HUDEP-2 (cell line): Measurements from ENCODE around the gene CACNB4.
A peak's percentile ranks its signal among the peaks of the same experiment; 100 is the strongest.
"Not testable (repeated sequence)": the region's sequence is repeated elsewhere in the genome, so short reads cannot be mapped to it uniquely, and the experiment has no call there.

Experiments
- DNase-seq, 76 experiments: peaks; one replicate each; lab custom pipeline; 2025; ENCODE audit not compliant: unreplicated experiment in 76 of 76; lab: John Stamatoyannopoulos, UW

Gene CACNB4

GRCh38 chr2:152098496-152099366, at the start of gene CACNB4:
CACNB4 (minus strand) TSS chr2:152099044.
- no peak for DNase-seq

- peak in 55 of 76 experiments; percentile 0 to 71 (median 17) for DNase-seq
Measured at GRCh38 chr2:152134488-152135280, 35.8 kb upstream of the CACNB4 start.

- DNase-seq: no peak
Measured at GRCh38 chr2:152132306-152132705, 33.5 kb upstream of the CACNB4 start.

- DNase-seq: no peak
Measured at GRCh38 chr2:152127628-152128027, 28.8 kb upstream of the CACNB4 start.

- no peak for DNase-seq
Measured at GRCh38 chr2:152126664-152127063, 27.8 kb upstream of the CACNB4 start.

GRCh38 chr2:152122161-152122560, 23.3 kb upstream of the CACNB4 start:
- no peak for DNase-seq

GRCh38 chr2:152120430-152120829, 21.6 kb upstream of the CACNB4 start:
- DNase-seq: no peak

- DNase-seq: no peak
Measured at GRCh38 chr2:152115952-152116351, 17.1 kb upstream of the CACNB4 start.

- DNase-seq: no peak
Measured at GRCh38 chr2:152114366-152114765, 15.5 kb upstream of the CACNB4 start.

- not testable (repeated sequence) for DNase-seq
Measured at GRCh38 chr2:152107140-152107539, 8.3 kb upstream of the CACNB4 start.

GRCh38 chr2:152106464-152106863, 7.6 kb upstream of the CACNB4 start:
- no peak for DNase-seq

- DNase-seq: no peak
Measured at GRCh38 chr2:152103271-152103670, 4.4 kb upstream of the CACNB4 start.

- no peak for DNase-seq
Measured at GRCh38 chr2:152100961-152101360, 2.1 kb upstream of the CACNB4 start.

- no peak for DNase-seq
Measured at GRCh38 chr2:152099367-152100050, 665 bp upstream of the CACNB4 start.

- DNase-seq: peak in 1 of 76 experiments; percentile 1
Measured at GRCh38 chr2:152097801-152098495, 896 bp downstream of the CACNB4 start.

GRCh38 chr2:152097290-152097800, 1.5 kb downstream of the CACNB4 start:
- DNase-seq: no peak

GRCh38 chr2:152095146-152095545, 3.7 kb downstream of the CACNB4 start:
- DNase-seq: no peak

- no peak for DNase-seq
Measured at GRCh38 chr2:152094014-152094413, 4.8 kb downstream of the CACNB4 start.

GRCh38 chr2:152093464-152093863, 5.4 kb downstream of the CACNB4 start:
- no peak for DNase-seq

GRCh38 chr2:152092095-152092494, 6.7 kb downstream of the CACNB4 start:
- DNase-seq: no peak
